ENCODE data around the gene NR6A1. TPM values are rescaled to one million over a fixed set of nuclear protein-coding genes. Genes with fewer than 3 reads are reported as not detected.

Gene NR6A1
- total and polyA plus RNA-seq, 2 experiments from 2014 or later, result 44.2 to 139 TPM

GRCh38 chr9:124686918-124687317, 84.2 kb downstream of the NR6A1 start (continued):
- TF ChIP-seq CTCF (conservative IDR thresholded peaks at IDR 0.05; ENCODE audit: low read depth in 2 of 2), result no peak

- no peak overlapping the region for H3K4me3 Mint-ChIP-seq
- DNase-seq (ENCODE audit: low spot score), result no peak
- Histone ChIP-seq H3K4me1 (ENCODE audit: insufficient read depth) (no peaks in the 10 kb centered on the region), H3K27me3 (ENCODE audit: insufficient read depth) (no peaks in the 10 kb centered on the region), H3K4me3 (no peak overlapping the region), H3K9me2 (ENCODE audit: insufficient read depth) (no peaks in the 10 kb centered on the region), H3K79me2 (replicated peaks; ENCODE audit: insufficient read depth) (peaks cover 6% of the 10 kb centered on the region), H3F3A (replicated peaks; ENCODE audit: low read depth) (no peaks in the 10 kb centered on the region), H2AFZ (no peak overlapping the region), H3K4me2 (no peak overlapping the region), H4K20me1 (replicated peaks; ENCODE audit: insufficient read depth) (no peaks in the 10 kb centered on the region; the same call in 1 of the 2 replicates), H3K36me3 (ENCODE audit: insufficient read depth) (no peaks in the 10 kb centered on the region), H3K27ac (ENCODE audit: low read depth) (no peak overlapping the region)
- no peaks in the 10 kb centered on the region; the same call in 2 of the 3 replicates for H3K36me3 Mint-ChIP-seq (ENCODE audit: low read depth)
- peaks cover 2% of the 10 kb centered on the region for H3K27me3 Mint-ChIP-seq (ENCODE audit: insufficient read depth, low read depth, poor library complexity)
- TF ChIP-seq POLR2AphosphoS5 (IDR thresholded peaks at IDR 0.05; ENCODE audit: low read depth) (no peak), ZNF462 (CRISPR knock-in tag; IDR thresholded peaks at IDR 0.05) (no peak), EZH2 (IDR thresholded peaks at IDR 0.05; ENCODE audit: low read depth, unreplicated experiment) (no peak), CTCF (conservative IDR thresholded peaks at IDR 0.05; ENCODE audit: low read depth in 2 of 2) (no peak)
- TF ChIP-seq, protein P1, sequence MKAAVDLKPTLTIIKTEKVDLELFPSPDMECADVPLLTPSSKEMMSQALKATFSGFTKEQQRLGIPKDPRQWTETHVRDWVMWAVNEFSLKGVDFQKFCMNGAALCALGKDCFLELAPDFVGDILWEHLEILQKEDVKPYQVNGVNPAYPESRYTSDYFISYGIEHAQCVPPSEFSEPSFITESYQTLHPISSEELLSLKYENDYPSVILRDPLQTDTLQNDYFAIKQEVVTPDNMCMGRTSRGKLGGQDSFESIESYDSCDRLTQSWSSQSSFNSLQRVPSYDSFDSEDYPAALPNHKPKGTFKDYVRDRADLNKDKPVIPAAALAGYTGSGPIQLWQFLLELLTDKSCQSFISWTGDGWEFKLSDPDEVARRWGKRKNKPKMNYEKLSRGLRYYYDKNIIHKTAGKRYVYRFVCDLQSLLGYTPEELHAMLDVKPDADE (IDR thresholded peaks at IDR 0.05), result no peak
- H3K9me3 Mint-ChIP-seq, result no peaks in the 10 kb centered on the region
- no peak for ATAC-seq
- 0 out of 3 replicates have a peak, but pooled peaks cover 3% of the 10 kb centered on the region for H3K4me1 Mint-ChIP-seq
- no peak overlapping the region for H3K27ac Mint-ChIP-seq
Observed at GRCh38 chr9:124685217-124685616, 85.9 kb downstream of the NR6A1 start.
